Mucosa of descending colon (tissue), 3 donors: ENCODE results near the gene TLR6. TPM values are rescaled to one million over a fixed set of nuclear protein-coding genes. Genes with fewer than 3 reads are reported as not detected.

Source experiments
- ATAC-seq: fragments of 200-7000 bp; cut with Tn5 transposase; one replicate; pipeline ENCODE4 v1.9.1; 2020; ENCODE audit warnings: mild to moderate bottlenecking, moderate library complexity
- DNase-seq, 3 donors: peaks; one replicate each; pipeline ENCODE4 v3.0.0-alpha.2; 2020
- H3K36me3 ChIP-seq: fragments of 200-600 bp; one replicate; pipeline ENCODE4 v1.8.0; 2021; ENCODE audit warnings: low read depth, mild to moderate bottlenecking
- H3K4me1 ChIP-seq: fragments of 200-600 bp; one replicate; pipeline ENCODE4 v1.8.0; 2021; ENCODE audit warnings: low read depth, mild to moderate bottlenecking
- H3K4me3 ChIP-seq: fragments of 200-600 bp; one replicate; pipeline ENCODE4 v1.8.0; 2021; ENCODE audit warnings: mild to moderate bottlenecking
- H3K9me3 ChIP-seq: fragments of 200-600 bp; one replicate; pipeline ENCODE4 v1.8.0; 2021; ENCODE audit warnings: mild to moderate bottlenecking
- CTCF ChIP-seq: fragments of 200-600 bp; IDR thresholded peaks from one replicate; pipeline ENCODE4 v1.8.0; 2022; ENCODE audit warnings: antibody characterized with exemption, mild to moderate bottlenecking
- intact Hi-C, 2 donors: fragments of 100-400 bp; cut with DNase I in 1 of 2; cut with micrococcal nuclease in 1 of 2; formaldehyde crosslinking; loops; one replicate each; pipeline versions ENCODE4 v1.11.0 to v1.11.1; 2022; cut with DNase I, micrococcal nuclease
- total RNA-seq, 3 donors: library from RNA; stranded (reverse); fragmentation: NEBNext Ultra II Directional in 2 of 3; extraction: Animal tissue kit (Norgen Biotek cat#: 25700) in 2 of 3; gene quantifications; one replicate each; pipeline versions ENCODE4 v1.2.1 to v1.2.4, GENCODE V29; 2021 to 2023
- donor health status: DM: no; HTN: no; CAD: no; lungs with moderate emphysema.
- donor health status: DM: no; HTN: no; CAD: no.
- donor health status: DM: no; HTN: yes; CAD: no.

Gene TLR6
- total RNA-seq, 3 donors from 2014 or later = 1.3 to 3.6 (median 2.3) TPM

GRCh38 chr4:38802561-38803355 is 53.9 kb downstream of the TLR6 start:
- TF ChIP-seq CTCF = no peak
- no peak for DNase-seq
- no peak overlapping the region for H3K4me3 ChIP-seq
- no peak for ATAC-seq
- intact Hi-C loops = no loop called here
- H3K9me3 ChIP-seq = no peaks in the 10 kb centered on the region
- H3K36me3 ChIP-seq = no peaks in the 10 kb centered on the region
- peaks cover 2% of the 10 kb centered on the region for H3K4me1 ChIP-seq

- peaks cover 2% of the 10 kb centered on the region for H3K4me1 ChIP-seq
- no peaks in the 10 kb centered on the region for H3K36me3 ChIP-seq
- TF ChIP-seq CTCF = no peak
- no peak for DNase-seq
- H3K9me3 ChIP-seq = no peaks in the 10 kb centered on the region
- no peak for ATAC-seq
- intact Hi-C loops = no loop called here
- no peak overlapping the region for H3K4me3 ChIP-seq
Observed at GRCh38 chr4:38800961-38801450, 55.6 kb downstream of the TLR6 start.

- no peaks in the 10 kb centered on the region for H3K36me3 ChIP-seq
- H3K4me3 ChIP-seq = no peak overlapping the region
- no peak for TF ChIP-seq CTCF
- intact Hi-C loops = no loop called here
- no peak for ATAC-seq
- no peaks in the 10 kb centered on the region for H3K9me3 ChIP-seq
- no peak for DNase-seq
- peaks cover 2% of the 10 kb centered on the region for H3K4me1 ChIP-seq
Observed at GRCh38 chr4:38800366-38800765, 56.3 kb downstream of the TLR6 start.

GRCh38 chr4:38795087-38795486 is 61.5 kb downstream of the TLR6 start:
- DNase-seq = no peak
- Histone ChIP-seq H3K4me1 (no peaks in the 10 kb centered on the region), H3K36me3 (no peaks in the 10 kb centered on the region), H3K4me3 (no peak overlapping the region), H3K9me3 (no peaks in the 10 kb centered on the region)
- intact Hi-C loops = no loop called here
- no peak for ATAC-seq
- no peak for TF ChIP-seq CTCF

GRCh38 chr4:38794051-38794450 is 62.6 kb downstream of the TLR6 start:
- Histone ChIP-seq H3K9me3 (no peaks in the 10 kb centered on the region), H3K4me3 (no peak overlapping the region), H3K4me1 (no peaks in the 10 kb centered on the region), H3K36me3 (no peaks in the 10 kb centered on the region)
- DNase-seq = no peak
- TF ChIP-seq CTCF = no peak
- no peak for ATAC-seq
- intact Hi-C loops = no loop called here
